Pons (tissue), 1 donor: ENCODE data around the gene SMIM35.

Source experiments
- DNase-seq: peaks from one replicate; pipeline ENCODE4 v3.0.0-alpha.2; 2016; ENCODE audit warnings: low spot score

SMIM35 gene

GRCh38 chr11:118057251-118058145, 29.3 kb downstream of the SMIM35 start:
- DNase-seq: no peak

GRCh38 chr11:118056806-118057205, 30.0 kb downstream of the SMIM35 start:
- no peak for DNase-seq

GRCh38 chr11:118055966-118056365, 30.8 kb downstream of the SMIM35 start:
- no peak for DNase-seq

GRCh38 chr11:118054712-118055640, 31.8 kb downstream of the SMIM35 start:
- no peak for DNase-seq

GRCh38 chr11:118052581-118053206, 34.1 kb downstream of the SMIM35 start:
- no peak for DNase-seq

GRCh38 chr11:118051611-118052461, 34.9 kb downstream of the SMIM35 start:
- DNase-seq: no peak

- no peak for DNase-seq
Measured at GRCh38 chr11:118051136-118051610, 35.6 kb downstream of the SMIM35 start.

- no peak for DNase-seq
Measured at GRCh38 chr11:118050208-118050891, 36.4 kb downstream of the SMIM35 start.

- no peak for DNase-seq
Measured at GRCh38 chr11:118049771-118050170, 37.0 kb downstream of the SMIM35 start.

GRCh38 chr11:118048472-118049370, 38.0 kb downstream of the SMIM35 start:
- no peak for DNase-seq

GRCh38 chr11:118047749-118048148, 39.0 kb downstream of the SMIM35 start:
- no peak for DNase-seq

GRCh38 chr11:118046964-118047700, 39.6 kb downstream of the SMIM35 start:
- DNase-seq: no peak

GRCh38 chr11:118046051-118046963, 40.5 kb downstream of the SMIM35 start:
- DNase-seq: peak; percentile 82

- no peak for DNase-seq
Measured at GRCh38 chr11:118045191-118045590, 41.6 kb downstream of the SMIM35 start.

- peak; percentile 29 for DNase-seq
Measured at GRCh38 chr11:118042796-118043195, 44.0 kb downstream of the SMIM35 start.

- DNase-seq: no peak
Measured at GRCh38 chr11:118042141-118042540, 44.6 kb downstream of the SMIM35 start.

- DNase-seq: no peak
Measured at GRCh38 chr11:118033443-118033842, 53.3 kb downstream of the SMIM35 start.

GRCh38 chr11:118028626-118029025, 58.1 kb downstream of the SMIM35 start:
- DNase-seq: no peak
